ENCODE measurements around the gene SIX3. TPM values are rescaled to one million over a fixed set of nuclear protein-coding genes. Genes with fewer than 3 reads are reported as not detected.
A peak's percentile ranks its signal among the peaks of the same experiment; 100 is the strongest.

SIX3 gene
- total RNA-seq, 1 donor from 2014 or later: 0.68 TPM

DNA sequence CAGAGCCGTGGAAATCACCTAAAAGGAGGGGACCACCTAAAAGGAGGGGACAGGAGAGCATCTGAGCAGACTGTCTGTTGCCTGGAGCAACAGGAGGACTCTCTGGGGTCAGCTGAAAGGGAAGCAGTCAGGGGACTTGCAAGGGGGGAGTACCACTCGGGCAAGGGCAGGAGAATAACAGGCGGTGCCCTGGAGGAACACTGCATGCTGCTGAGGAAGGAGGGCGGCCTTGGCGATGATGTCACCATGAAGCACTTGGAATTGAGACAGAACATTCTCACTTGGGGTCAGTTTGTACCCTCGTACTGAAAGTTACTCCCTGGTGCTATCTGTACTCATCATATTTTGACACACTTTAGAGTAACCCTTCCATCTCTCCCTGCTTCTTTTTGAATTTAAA lies 18.4 kb downstream of the SIX3 start:
- Mint-ChIP-seq H3K27me3 (peaks cover 85% of the 10 kb centered on the region), H3K27ac (no peak overlapping the region)

DNA sequence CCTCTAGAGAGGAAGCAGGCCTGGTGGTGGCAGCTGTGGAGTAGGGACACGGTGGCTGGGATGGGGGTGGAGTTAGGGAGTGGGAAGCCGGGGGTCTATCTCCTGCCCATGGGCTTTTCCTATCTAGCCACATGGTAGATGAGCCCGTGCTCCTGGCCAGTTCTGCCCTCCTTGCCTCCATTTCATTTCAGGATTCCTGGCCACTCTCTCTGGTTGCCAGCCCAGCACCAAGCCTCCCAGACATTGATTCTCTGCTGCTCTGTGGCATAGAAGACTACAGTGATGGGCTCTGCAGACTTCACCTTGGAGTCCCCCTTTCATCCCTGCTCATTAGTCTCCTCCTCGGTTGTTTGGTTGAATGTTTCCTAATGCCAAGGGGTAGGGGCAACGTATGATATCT lies 19.4 kb downstream of the SIX3 start:
- peaks cover 84% of the 10 kb centered on the region for H3K27me3 Mint-ChIP-seq
- TF ChIP-seq, protein P1, sequence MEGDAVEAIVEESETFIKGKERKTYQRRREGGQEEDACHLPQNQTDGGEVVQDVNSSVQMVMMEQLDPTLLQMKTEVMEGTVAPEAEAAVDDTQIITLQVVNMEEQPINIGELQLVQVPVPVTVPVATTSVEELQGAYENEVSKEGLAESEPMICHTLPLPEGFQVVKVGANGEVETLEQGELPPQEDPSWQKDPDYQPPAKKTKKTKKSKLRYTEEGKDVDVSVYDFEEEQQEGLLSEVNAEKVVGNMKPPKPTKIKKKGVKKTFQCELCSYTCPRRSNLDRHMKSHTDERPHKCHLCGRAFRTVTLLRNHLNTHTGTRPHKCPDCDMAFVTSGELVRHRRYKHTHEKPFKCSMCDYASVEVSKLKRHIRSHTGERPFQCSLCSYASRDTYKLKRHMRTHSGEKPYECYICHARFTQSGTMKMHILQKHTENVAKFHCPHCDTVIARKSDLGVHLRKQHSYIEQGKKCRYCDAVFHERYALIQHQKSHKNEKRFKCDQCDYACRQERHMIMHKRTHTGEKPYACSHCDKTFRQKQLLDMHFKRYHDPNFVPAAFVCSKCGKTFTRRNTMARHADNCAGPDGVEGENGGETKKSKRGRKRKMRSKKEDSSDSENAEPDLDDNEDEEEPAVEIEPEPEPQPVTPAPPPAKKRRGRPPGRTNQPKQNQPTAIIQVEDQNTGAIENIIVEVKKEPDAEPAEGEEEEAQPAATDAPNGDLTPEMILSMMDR (conservative IDR thresholded peaks at IDR 0.05): no peak
- no peaks in the 10 kb centered on the region for H3K36me3 Mint-ChIP-seq
- no peak overlapping the region for H3K27ac Mint-ChIP-seq
- H3K4me1 Mint-ChIP-seq (ENCODE audit: unreplicated experiment): no peaks in the 10 kb centered on the region
- no peak overlapping the region for H3K4me3 Mint-ChIP-seq
- no peaks in the 10 kb centered on the region for H3K9me3 Mint-ChIP-seq
- DNase-seq (ENCODE audit: extremely low spot score, unreplicated experiment): no peak

More for the DNA sequence above, 18.4 kb downstream of the SIX3 start:
- Mint-ChIP-seq H3K4me1 (ENCODE audit: unreplicated experiment) (peaks cover 5% of the 10 kb centered on the region), H3K9me3 (no peaks in the 10 kb centered on the region), H3K4me3 (no peak overlapping the region), H3K36me3 (no peaks in the 10 kb centered on the region)
- TF ChIP-seq, protein P1 (conservative IDR thresholded peaks at IDR 0.05): no peak
- no peak for DNase-seq (ENCODE audit: extremely low spot score, unreplicated experiment)

DNA sequence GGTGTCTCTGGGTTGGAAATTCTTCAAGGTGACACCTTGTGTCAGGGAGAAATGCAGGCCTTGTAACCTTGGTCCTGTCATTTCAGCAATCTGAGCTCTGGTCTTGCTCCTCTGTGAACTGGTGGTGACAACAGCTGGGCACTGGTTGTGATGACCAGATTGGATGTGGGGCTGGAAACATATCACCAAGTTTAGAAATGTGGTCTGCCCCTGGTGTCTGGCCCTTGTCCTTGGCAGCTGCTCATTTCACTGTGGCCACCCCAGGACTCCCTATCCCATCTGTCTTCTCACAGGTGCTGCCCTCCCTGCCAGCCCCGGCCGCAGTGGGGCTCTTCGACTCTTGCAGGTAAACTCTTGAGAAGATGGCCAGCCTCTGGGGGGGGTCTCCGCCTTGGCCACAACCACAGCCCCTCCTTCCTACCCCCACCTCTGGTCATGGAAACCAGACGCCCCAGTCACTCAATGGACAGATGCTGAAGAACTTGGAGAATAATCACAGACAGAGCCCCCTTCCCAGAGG lies 20.7 kb downstream of the SIX3 start:
- no peak overlapping the region for H3K4me3 Mint-ChIP-seq
- no peak overlapping the region for H3K27ac Mint-ChIP-seq
- H3K9me3 Mint-ChIP-seq: no peaks in the 10 kb centered on the region
- TF ChIP-seq, protein P1 (conservative IDR thresholded peaks at IDR 0.05): no peak
- H3K36me3 Mint-ChIP-seq: no peaks in the 10 kb centered on the region
- DNase-seq (ENCODE audit: extremely low spot score, unreplicated experiment): no peak
- no peaks in the 10 kb centered on the region for H3K4me1 Mint-ChIP-seq (ENCODE audit: unreplicated experiment)
- H3K27me3 Mint-ChIP-seq: peaks cover 82% of the 10 kb centered on the region

DNA sequence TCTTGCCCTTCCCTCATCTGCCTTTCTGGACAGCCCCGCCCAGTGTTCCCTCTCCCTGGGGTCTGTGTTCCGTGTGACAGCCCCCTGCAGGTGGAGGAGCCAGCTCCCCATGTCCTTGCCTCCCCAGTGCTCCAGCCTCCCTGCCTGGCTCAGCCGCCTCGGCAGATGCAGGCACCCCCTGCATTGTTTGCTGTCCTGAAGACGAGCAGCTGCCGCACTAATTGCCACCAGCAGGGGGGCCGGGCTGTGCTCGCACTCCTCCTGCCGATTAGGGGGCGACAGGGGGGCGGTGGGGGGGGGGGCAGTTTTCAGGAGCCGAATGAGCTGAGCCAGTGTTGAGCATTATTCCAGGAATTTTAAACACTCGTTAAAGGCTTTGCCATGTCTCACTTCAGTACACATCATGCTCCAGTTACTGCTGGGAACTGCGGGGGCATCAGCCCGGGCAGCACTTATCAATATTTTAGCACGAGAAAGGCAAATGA lies 23.3 kb downstream of the SIX3 start:
- DNase-seq (ENCODE audit: extremely low spot score, unreplicated experiment): no peak
- no peaks in the 10 kb centered on the region for H3K4me1 Mint-ChIP-seq (ENCODE audit: unreplicated experiment)
- no peak overlapping the region for H3K4me3 Mint-ChIP-seq
- no peaks in the 10 kb centered on the region for H3K9me3 Mint-ChIP-seq
- TF ChIP-seq, protein P1 (conservative IDR thresholded peaks at IDR 0.05): peak; percentile 64
- no peaks in the 10 kb centered on the region for H3K36me3 Mint-ChIP-seq
- H3K27ac Mint-ChIP-seq: no peak overlapping the region
- peaks cover 76% of the 10 kb centered on the region for H3K27me3 Mint-ChIP-seq

DNA sequence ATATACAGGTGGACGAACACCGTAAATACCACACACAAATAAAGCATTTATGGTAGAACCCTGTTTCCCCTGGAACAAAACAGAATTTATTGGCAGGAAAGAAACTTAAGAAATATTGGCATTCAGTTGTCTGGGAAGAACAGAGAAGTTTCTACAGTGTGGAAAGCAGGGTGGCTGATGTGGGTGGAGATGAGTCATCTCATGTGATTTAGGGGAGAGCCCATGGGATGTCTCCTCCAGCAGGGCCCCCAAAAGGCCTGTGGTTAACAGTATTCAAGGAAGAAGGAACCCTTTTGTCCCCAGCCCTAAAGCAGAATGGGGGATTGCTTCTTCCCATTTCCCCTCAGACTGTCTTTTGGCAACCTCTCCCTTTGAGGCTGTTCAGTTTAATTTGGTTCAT lies 24.2 kb downstream of the SIX3 start:
- Mint-ChIP-seq H3K36me3 (no peaks in the 10 kb centered on the region), H3K27ac (no peak overlapping the region), H3K4me3 (no peak overlapping the region)

More for the DNA sequence above, 24.2 kb downstream of the SIX3 start:
- Mint-ChIP-seq H3K4me1 (ENCODE audit: unreplicated experiment) (no peaks in the 10 kb centered on the region), H3K27me3 (peaks cover 72% of the 10 kb centered on the region), H3K9me3 (no peaks in the 10 kb centered on the region)
- TF ChIP-seq, protein P1 (conservative IDR thresholded peaks at IDR 0.05): no peak
- DNase-seq (ENCODE audit: extremely low spot score, unreplicated experiment): no peak

All from type B pancreatic cell (in vitro differentiated cells).